Endothelial cell (in vitro differentiated cells): ENCODE data around the gene FHIP1A. TPM values are rescaled to one million over a fixed set of nuclear protein-coding genes. Genes with fewer than 3 reads are reported as not detected.

Experiments
- DNase-seq: peaks from one replicate; pipeline ENCODE4 v3.0.0; 2021; ENCODE audit warnings: low spot score
- H3K27ac Mint-ChIP-seq: one replicate; pipeline ENCODE4 v1.8.0; 2021; ENCODE audit warnings: mixed read lengths, inconsistent platforms; ENCODE audit not compliant: unreplicated experiment
- H3K27me3 Mint-ChIP-seq: one replicate; pipeline ENCODE4 v1.8.0; 2021; ENCODE audit warnings: mild to moderate bottlenecking, moderate library complexity, mixed read lengths, inconsistent platforms; ENCODE audit not compliant: unreplicated experiment
- H3K36me3 Mint-ChIP-seq: one replicate; pipeline ENCODE4 v1.8.0; 2021; ENCODE audit warnings: mild to moderate bottlenecking, low read depth, mixed read lengths, inconsistent platforms; ENCODE audit not compliant: unreplicated experiment
- H3K4me1 Mint-ChIP-seq: one replicate; pipeline ENCODE4 v1.8.0; 2021; ENCODE audit warnings: mild to moderate bottlenecking, mixed read lengths, inconsistent platforms; ENCODE audit not compliant: unreplicated experiment
- H3K4me3 Mint-ChIP-seq: one replicate; pipeline ENCODE4 v1.8.0; 2021; ENCODE audit warnings: mild to moderate bottlenecking, mixed read lengths, inconsistent platforms; ENCODE audit not compliant: unreplicated experiment
- H3K9me3 Mint-ChIP-seq: one replicate; pipeline ENCODE4 v1.8.0; 2021; ENCODE audit warnings: mixed read lengths, inconsistent platforms; ENCODE audit not compliant: unreplicated experiment
- total RNA-seq: library from RNA; stranded (reverse); fragmentation: NEBNext Ultra II Directional; extraction: Animal tissue kit (Norgen Biotek cat#: 25700); gene quantifications from one replicate; pipeline ENCODE4 v1.2.1, GENCODE V29; 2021; ENCODE audit not compliant: unreplicated experiment
- TF ChIP-seq, protein P1 (sequence below): fragments of 200-600 bp; sonication (generic); IDR thresholded peaks from one replicate; pipeline ENCODE4 v1.5.0; 2021; ENCODE audit warnings: antibody characterized with exemption; ENCODE audit not compliant: unreplicated experiment

FHIP1A gene
- total RNA-seq, 1 donor from 2014 or later = 2.4 TPM

DNA sequence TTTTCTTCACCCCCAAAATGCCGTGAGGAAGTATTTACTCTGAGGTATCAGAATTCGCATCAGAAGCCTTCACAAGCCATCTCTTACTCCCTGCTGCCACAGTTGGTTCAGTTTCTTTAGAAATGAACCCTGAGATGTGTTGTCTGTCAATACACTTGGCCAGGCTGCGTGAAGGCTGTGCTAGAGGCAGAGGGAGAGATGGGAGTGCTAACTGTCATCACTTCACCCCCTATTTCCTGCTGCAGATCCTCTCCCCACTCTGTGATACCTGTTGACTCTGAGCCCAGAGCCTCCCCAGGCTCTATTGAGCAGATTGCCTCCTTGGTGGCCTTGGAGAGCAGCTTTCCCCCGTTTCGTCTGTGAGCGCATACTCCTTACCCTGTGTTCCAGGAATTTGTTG is 34.8 kb downstream of the FHIP1A start:
- Mint-ChIP-seq H3K27ac (no peak overlapping the region), H3K4me3 (no peak overlapping the region), H3K9me3 (no peaks in the 10 kb centered on the region), H3K36me3 (no peaks in the 10 kb centered on the region), H3K27me3 (peaks cover 4% of the 10 kb centered on the region), H3K4me1 (peaks cover 20% of the 10 kb centered on the region)
- TF ChIP-seq, protein P1, sequence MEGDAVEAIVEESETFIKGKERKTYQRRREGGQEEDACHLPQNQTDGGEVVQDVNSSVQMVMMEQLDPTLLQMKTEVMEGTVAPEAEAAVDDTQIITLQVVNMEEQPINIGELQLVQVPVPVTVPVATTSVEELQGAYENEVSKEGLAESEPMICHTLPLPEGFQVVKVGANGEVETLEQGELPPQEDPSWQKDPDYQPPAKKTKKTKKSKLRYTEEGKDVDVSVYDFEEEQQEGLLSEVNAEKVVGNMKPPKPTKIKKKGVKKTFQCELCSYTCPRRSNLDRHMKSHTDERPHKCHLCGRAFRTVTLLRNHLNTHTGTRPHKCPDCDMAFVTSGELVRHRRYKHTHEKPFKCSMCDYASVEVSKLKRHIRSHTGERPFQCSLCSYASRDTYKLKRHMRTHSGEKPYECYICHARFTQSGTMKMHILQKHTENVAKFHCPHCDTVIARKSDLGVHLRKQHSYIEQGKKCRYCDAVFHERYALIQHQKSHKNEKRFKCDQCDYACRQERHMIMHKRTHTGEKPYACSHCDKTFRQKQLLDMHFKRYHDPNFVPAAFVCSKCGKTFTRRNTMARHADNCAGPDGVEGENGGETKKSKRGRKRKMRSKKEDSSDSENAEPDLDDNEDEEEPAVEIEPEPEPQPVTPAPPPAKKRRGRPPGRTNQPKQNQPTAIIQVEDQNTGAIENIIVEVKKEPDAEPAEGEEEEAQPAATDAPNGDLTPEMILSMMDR = no peak
- DNase-seq = no peak

DNA sequence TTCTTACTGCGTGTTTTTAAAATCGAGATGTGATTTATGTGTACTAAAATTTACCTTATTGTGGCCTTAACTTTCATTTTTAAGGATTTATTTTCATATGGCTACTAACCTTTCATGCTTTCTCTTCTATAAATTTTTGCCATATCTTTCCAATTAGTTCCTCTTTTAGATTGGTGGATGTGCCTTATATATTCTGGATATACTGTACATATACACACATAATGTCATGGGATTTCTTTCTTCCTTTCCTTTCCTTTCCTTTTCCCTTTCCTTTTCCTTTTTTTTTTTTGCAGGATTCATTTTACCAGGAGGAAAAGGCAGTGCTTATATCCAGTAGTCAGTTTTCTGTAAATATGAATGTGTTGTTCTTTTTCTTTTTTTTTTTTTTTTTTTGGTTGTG is 37.2 kb downstream of the FHIP1A start:
- Mint-ChIP-seq H3K4me1 (peaks cover 20% of the 10 kb centered on the region), H3K36me3 (no peaks in the 10 kb centered on the region), H3K9me3 (no peaks in the 10 kb centered on the region), H3K27ac (peak overlapping the region; percentile 83), H3K27me3 (peaks cover 3% of the 10 kb centered on the region), H3K4me3 (no peak overlapping the region)
- no peak for DNase-seq
- TF ChIP-seq, protein P1 = no peak

DNA sequence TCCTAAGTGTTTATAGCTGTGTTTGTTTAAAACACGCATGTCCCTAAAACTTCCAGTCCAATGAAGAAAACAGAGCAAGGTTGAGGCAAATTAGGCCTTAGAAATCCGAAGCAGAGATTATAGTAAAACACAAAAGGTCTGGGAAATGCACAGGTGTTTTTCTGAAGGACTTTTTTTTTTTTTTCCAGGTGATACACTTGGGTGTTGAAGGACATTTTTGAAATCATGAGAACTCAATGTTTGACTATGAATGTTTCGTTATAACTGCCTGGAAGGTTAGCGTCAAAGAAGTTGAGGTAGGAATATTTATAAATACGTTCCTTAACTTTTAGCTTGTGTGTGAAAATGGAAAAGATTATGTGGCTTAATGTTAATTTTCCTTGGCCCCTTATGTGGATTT is 45.5 kb downstream of the FHIP1A start:
- Mint-ChIP-seq H3K4me1 (no peaks in the 10 kb centered on the region), H3K27me3 (no peaks in the 10 kb centered on the region), H3K4me3 (no peak overlapping the region), H3K27ac (no peak overlapping the region), H3K9me3 (no peaks in the 10 kb centered on the region), H3K36me3 (no peaks in the 10 kb centered on the region)
- TF ChIP-seq, protein P1 = no peak
- DNase-seq = no peak

DNA sequence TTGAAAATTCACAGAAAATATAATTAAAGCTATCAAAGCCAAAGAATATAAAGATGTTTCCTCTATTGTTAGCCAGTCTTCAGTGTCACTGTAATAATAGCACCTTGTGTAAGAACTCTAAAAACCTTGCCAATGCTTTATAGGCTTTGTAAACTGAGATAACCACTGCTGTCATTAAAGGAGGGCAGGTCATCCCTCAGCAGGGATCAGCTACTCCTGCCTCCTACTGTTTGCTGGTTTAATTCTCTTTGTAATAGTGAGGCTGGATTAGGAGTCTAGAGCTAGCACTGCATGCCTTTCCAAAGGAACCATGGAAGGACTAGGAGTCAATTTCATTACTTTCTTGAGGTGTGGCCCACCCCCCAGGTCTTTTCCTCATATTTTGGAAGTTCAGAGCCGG is 46.2 kb downstream of the FHIP1A start:
- no peaks in the 10 kb centered on the region for H3K4me1 Mint-ChIP-seq

DNA sequence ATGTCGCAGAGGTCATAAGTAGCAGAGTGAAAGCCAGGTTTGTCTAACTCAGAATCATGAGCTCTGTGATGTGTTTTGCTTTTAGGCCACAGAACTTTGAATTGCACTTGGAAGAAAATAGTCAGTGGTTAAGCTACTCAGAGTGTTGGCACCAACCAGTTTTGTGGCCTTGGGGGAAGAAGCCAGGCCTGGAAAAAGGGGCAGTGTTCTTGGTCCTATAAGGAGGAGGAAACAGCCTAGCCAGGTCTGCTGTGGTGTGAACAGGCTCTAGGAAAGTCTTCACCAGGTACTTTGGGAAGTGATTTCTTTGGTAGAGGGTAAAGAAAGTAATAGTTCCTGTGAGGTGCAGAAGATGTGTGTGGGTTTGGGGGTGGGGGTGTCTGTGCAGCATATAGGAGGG is 49.2 kb downstream of the FHIP1A start:
- Mint-ChIP-seq H3K4me3 (no peak overlapping the region), H3K27me3 (no peaks in the 10 kb centered on the region), H3K9me3 (no peaks in the 10 kb centered on the region), H3K27ac (no peak overlapping the region), H3K36me3 (no peaks in the 10 kb centered on the region), H3K4me1 (no peaks in the 10 kb centered on the region)
- no peak for DNase-seq
- TF ChIP-seq, protein P1 = no peak

More for the DNA sequence above, 46.2 kb downstream of the FHIP1A start:
- TF ChIP-seq, protein P1 = no peak
- Mint-ChIP-seq H3K36me3 (no peaks in the 10 kb centered on the region), H3K4me3 (no peak overlapping the region), H3K9me3 (no peaks in the 10 kb centered on the region), H3K27me3 (no peaks in the 10 kb centered on the region), H3K27ac (no peak overlapping the region)
- no peak for DNase-seq

Other genes with a start within 250 kb of the FHIP1A start
- not detected for gene PRSS48, start 132.0 kb upstream of the FHIP1A start, total RNA-seq
- gene SH3D19, start 83.6 kb upstream of the FHIP1A start, total RNA-seq = 89.5 TPM